ENCODE data around the gene RALGAPA2.

GRCh38 chr20:20529597-20529996 is 182.8 kb downstream of the RALGAPA2 start:
- TF ChIP-seq CTCF (IDR thresholded peaks at IDR 0.05) (no peak), POLR2A (IDR thresholded peaks at IDR 0.05) (no peak), POLR2AphosphoS5 (IDR thresholded peaks at IDR 0.05) (no peak)
